Neural progenitor cell (in vitro differentiated cells): Measurements from ENCODE around the gene NTM.

Experiments used
- EZH2 ChIP-seq: fragments of 200-600 bp; sonication (generic); IDR thresholded peaks from 2 replicates; pipeline ENCODE4 v1.6.1; 2017; ENCODE audit warnings: antibody characterized with exemption, mild to moderate bottlenecking, moderate library complexity
- EZH2phosphoT487 ChIP-seq: fragments of 200-600 bp; sonication (generic); IDR thresholded peaks from 2 replicates; pipeline ENCODE4 v1.6.1; 2017; ENCODE audit warnings: antibody characterized with exemption
- TF ChIP-seq, protein P1 (sequence below): fragments of 200-600 bp; sonication (generic); IDR thresholded peaks from 2 replicates; pipeline ENCODE4 v1.5.1; 2017; ENCODE audit warnings: antibody characterized with exemption, mild to moderate bottlenecking

DNA sequence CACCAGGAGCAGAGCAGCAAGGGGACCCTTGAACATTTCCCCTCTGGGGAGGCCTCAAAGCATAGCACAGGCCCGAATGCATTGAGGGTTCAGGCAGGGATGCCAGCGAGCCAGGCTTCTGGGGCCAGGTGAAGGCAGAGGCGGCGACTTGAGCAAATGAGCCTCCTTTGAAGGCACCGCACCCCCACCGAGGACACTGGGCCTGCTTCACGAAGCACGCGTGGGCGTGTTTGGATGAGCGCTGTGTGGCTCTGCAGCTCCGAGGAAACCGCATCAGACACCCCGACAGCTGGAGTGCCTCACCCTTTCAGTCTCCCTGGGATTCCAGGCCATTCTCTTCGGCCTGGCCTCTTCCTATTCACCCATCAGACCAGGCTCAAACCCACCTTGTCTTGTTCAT, 301.8 kb downstream of the NTM start:
- TF ChIP-seq, protein P1, sequence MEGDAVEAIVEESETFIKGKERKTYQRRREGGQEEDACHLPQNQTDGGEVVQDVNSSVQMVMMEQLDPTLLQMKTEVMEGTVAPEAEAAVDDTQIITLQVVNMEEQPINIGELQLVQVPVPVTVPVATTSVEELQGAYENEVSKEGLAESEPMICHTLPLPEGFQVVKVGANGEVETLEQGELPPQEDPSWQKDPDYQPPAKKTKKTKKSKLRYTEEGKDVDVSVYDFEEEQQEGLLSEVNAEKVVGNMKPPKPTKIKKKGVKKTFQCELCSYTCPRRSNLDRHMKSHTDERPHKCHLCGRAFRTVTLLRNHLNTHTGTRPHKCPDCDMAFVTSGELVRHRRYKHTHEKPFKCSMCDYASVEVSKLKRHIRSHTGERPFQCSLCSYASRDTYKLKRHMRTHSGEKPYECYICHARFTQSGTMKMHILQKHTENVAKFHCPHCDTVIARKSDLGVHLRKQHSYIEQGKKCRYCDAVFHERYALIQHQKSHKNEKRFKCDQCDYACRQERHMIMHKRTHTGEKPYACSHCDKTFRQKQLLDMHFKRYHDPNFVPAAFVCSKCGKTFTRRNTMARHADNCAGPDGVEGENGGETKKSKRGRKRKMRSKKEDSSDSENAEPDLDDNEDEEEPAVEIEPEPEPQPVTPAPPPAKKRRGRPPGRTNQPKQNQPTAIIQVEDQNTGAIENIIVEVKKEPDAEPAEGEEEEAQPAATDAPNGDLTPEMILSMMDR: no peak
- no peak for TF ChIP-seq EZH2phosphoT487
- TF ChIP-seq EZH2: no peak
